ENCODE results near the gene SOHLH1. TPM values are rescaled to one million over a fixed set of nuclear protein-coding genes. Genes with fewer than 3 reads are reported as not detected.

The SOHLH1 gene
- total and polyA plus RNA-seq, 2 of the 13 experiments (the other 11 are each of a cell fraction or from before 2014, with no cell fraction given): 0.15 TPM

GRCh38 chr9:135698236-135698635, 1.0 kb downstream of the SOHLH1 start:
- H3K4me3 ChIP-seq (replicated peaks in 1 of 3; ENCODE audit: insufficient read depth in 1 of 3, low read depth in 2 of 3, low read length in 3 of 3): peak overlapping the region in 2 of 3 experiments; percentile 13 to 30; a peak in 2 of 6 replicates
- H2AFZ ChIP-seq (ENCODE audit: low read length): no peak overlapping the region

More at GRCh38 chr9:135698236-135698635, 1.0 kb downstream of the SOHLH1 start:
- DNase-seq (ENCODE audit: low spot score) (no peak), FAIRE-seq (no peak), ATAC-seq (no peak)
- no peaks in the 10 kb centered on the region for H3K4me1 ChIP-seq (ENCODE audit: insufficient read depth, low read length)
- no peaks in the 10 kb centered on the region for H3K36me3 ChIP-seq (replicated peaks in 1 of 2; ENCODE audit: control insufficient read depth in 1 of 2, insufficient read depth in 2 of 2, low read length in 2 of 2)
- H3K27me3 ChIP-seq (ENCODE audit: control insufficient read depth in 1 of 2, insufficient read depth in 2 of 2, low read length in 2 of 2): peaks cover 27 to 81% of the 10 kb centered on the region in 2 experiments
- H3K9me3 ChIP-seq (ENCODE audit: low read length): no peaks in the 10 kb centered on the region
- POLR2A ChIA-PET: no interaction called here
- no TSS peak for BruUV-seq (replicated peaks)
- CTCF ChIA-PET (ENCODE audit: low intra/inter-chr PET ratio, low total read pairs): no interaction called here
- peak overlapping the region; percentile 34; the same call in 1 of the 2 replicates for H3K4me2 ChIP-seq (ENCODE audit: low read depth, low read length)
- no peaks in the 10 kb centered on the region for H3K79me2 ChIP-seq (ENCODE audit: insufficient read depth, low read length)
- H4K20me1 ChIP-seq (ENCODE audit: insufficient read depth, low read length): 0 out of 2 replicates have a peak, but pooled peaks cover 4% of the 10 kb centered on the region
- in situ Hi-C loops (cut with HindIII; ENCODE audit: extremely low pct_ligation_motif_present, low pct_unique_long_range_greater_than_20kb) (no loop called here), intact Hi-C loops (cut with micrococcal nuclease; ENCODE audit: unreplicated experiment) (no loop called here)
- no peak overlapping the region for H3K27ac ChIP-seq (ENCODE audit: extremely low read length, insufficient read depth, low read length)
- peak; percentile 44 for TF ChIP-seq GABPA (IDR thresholded peaks at IDR 0.05; ENCODE audit: low read depth, low read length)
- TF ChIP-seq GABPA (CRISPR knock-in tag; IDR thresholded peaks at IDR 0.05; ENCODE audit: low read depth): peak; percentile 66
- peak; percentile 26; the same call in 1 of the 2 replicates for TF ChIP-seq ZFY (CRISPR knock-in tag; IDR thresholded peaks at IDR 0.05)
- TF ChIP-seq ZNF687 (CRISPR knock-in tag; IDR thresholded peaks at IDR 0.05): peak; percentile 36; the same call in 1 of the 2 replicates
- TF ChIP-seq ZFX (CRISPR knock-in tag; IDR thresholded peaks at IDR 0.05; ENCODE audit: low read depth): peak; percentile 26; the same call in 1 of the 2 replicates
- TF ChIP-seq HDAC6 (IDR thresholded peaks at IDR 0.05; ENCODE audit: low read depth, low read length): no peak
- no peak for TF ChIP-seq MXD1 (CRISPR knock-in tag; IDR thresholded peaks at IDR 0.05)
- TF ChIP-seq GABPB1 (CRISPR knock-in tag; IDR thresholded peaks at IDR 0.05): peak; percentile 45; the same call in 1 of the 2 replicates
- WGBS (ENCODE audit: low lambda C conversion rate): 31% methylated on average over 3 of the region's 21 CpGs
- no peak overlapping the region for H3K9ac ChIP-seq (ENCODE audit: insufficient read depth, low read depth, low read length)

Measured in HepG2 (cell line).